ENCODE measurements around the gene SEC24D. TPM values are rescaled to one million over a fixed set of nuclear protein-coding genes. Genes with fewer than 3 reads are reported as not detected.

The SEC24D gene
- total and polyA plus RNA-seq, 2 experiments from 2014 or later, result 37.6 to 94.8 TPM

DNA sequence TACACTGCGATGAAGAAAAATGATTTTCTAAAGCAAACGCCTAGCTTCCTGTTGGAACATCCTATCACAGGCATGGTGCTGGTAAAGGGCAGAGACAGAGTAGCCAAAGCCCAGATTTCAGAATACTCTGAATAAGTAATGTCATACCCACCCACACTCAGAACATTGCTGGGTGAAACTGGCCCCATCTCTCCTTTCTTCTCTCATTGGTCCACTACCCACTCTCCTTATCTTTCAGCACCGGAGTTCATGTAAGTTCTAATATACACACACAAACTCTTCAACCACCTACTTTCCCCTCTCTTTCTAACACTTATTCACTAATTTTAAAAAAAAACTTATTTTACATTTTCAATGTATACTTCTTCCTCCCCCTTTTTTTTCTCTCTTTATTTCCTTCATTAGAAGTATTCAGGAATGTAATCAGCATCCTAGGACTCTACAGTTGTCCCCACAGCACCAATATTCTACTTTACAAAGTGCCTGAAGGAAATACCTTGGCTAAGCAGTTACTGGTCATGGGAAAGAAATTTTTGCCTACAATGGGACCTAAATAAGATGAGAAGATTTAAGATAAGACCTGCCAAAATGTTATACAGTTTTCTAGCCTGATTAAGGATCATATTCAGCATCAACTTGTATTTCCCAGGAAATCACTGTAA lies 63.0 kb downstream of the SEC24D start (continued):
- TF ChIP-seq, protein P1, sequence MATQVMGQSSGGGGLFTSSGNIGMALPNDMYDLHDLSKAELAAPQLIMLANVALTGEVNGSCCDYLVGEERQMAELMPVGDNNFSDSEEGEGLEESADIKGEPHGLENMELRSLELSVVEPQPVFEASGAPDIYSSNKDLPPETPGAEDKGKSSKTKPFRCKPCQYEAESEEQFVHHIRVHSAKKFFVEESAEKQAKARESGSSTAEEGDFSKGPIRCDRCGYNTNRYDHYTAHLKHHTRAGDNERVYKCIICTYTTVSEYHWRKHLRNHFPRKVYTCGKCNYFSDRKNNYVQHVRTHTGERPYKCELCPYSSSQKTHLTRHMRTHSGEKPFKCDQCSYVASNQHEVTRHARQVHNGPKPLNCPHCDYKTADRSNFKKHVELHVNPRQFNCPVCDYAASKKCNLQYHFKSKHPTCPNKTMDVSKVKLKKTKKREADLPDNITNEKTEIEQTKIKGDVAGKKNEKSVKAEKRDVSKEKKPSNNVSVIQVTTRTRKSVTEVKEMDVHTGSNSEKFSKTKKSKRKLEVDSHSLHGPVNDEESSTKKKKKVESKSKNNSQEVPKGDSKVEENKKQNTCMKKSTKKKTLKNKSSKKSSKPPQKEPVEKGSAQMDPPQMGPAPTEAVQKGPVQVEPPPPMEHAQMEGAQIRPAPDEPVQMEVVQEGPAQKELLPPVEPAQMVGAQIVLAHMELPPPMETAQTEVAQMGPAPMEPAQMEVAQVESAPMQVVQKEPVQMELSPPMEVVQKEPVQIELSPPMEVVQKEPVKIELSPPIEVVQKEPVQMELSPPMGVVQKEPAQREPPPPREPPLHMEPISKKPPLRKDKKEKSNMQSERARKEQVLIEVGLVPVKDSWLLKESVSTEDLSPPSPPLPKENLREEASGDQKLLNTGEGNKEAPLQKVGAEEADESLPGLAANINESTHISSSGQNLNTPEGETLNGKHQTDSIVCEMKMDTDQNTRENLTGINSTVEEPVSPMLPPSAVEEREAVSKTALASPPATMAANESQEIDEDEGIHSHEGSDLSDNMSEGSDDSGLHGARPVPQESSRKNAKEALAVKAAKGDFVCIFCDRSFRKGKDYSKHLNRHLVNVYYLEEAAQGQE (IDR thresholded peaks at IDR 0.05; ENCODE audit: unreplicated experiment), result no peak
- TF ChIP-seq EZH2phosphoT487 (IDR thresholded peaks at IDR 0.05; ENCODE audit: unreplicated experiment), result no peak

DNA sequence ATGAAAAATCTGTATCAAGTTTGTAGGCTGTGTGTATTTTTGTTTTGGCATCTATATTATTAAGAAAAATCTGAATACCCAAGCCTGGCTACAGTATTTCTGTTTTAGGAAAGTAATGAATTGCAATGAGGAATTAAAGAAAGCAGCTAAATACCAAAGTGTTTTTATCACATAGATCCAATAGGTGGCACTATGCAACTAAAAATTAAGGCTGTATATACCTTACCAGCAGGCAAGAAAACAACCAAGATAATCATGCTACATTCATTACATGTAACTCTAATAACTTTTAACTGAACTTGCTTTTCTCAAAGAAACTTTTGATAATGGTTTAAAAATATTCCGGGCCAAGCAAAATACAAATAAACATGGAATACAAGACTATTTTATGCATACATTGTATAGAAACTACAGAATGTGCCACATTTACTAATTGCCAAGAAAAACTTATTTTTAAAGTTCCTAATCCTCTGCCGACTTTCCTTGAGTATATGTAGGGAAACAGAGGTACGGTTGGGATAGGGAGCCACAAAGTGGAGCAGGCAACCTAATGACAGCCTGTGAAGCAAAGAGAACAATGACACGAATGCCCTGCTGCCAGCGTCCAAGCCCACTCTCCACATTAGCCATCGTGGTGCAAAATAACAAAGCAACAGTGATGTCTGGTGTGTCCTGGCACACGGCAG lies 63.7 kb downstream of the SEC24D start:
- Mint-ChIP-seq H3K27ac (no peak overlapping the region), H3K36me3 (ENCODE audit: low read depth) (peaks cover 8% of the 10 kb centered on the region; the same call in 2 of the 3 replicates), H3K4me3 (no peak overlapping the region), H3K4me1 (peaks cover 29% of the 10 kb centered on the region), H3K9me3 (no peaks in the 10 kb centered on the region; the same call in 2 of the 3 replicates), H3K27me3 (ENCODE audit: insufficient read depth, low read depth, poor library complexity) (peaks cover 2% of the 10 kb centered on the region)
- Histone ChIP-seq H3K4me2 (no peak overlapping the region), H3F3A (replicated peaks; ENCODE audit: low read depth) (no peaks in the 10 kb centered on the region), H3K4me3 (no peak overlapping the region), H3K27me3 (ENCODE audit: insufficient read depth) (no peaks in the 10 kb centered on the region), H2AFZ (no peak overlapping the region), H4K20me1 (replicated peaks; ENCODE audit: insufficient read depth) (0 out of 2 replicates have a peak, but pooled peaks cover 2% of the 10 kb centered on the region), H3K9me2 (ENCODE audit: insufficient read depth) (no peaks in the 10 kb centered on the region), H3K27ac (ENCODE audit: low read depth) (peak overlapping the region; percentile 30), H3K79me2 (replicated peaks; ENCODE audit: insufficient read depth) (no peaks in the 10 kb centered on the region), H3K4me1 (ENCODE audit: insufficient read depth) (peaks cover 19% of the 10 kb centered on the region), H3K36me3 (ENCODE audit: insufficient read depth) (peaks cover 9% of the 10 kb centered on the region)
- ATAC-seq (peak; percentile 83), DNase-seq (ENCODE audit: low spot score) (peak; percentile 69)
- TF ChIP-seq, protein P2, sequence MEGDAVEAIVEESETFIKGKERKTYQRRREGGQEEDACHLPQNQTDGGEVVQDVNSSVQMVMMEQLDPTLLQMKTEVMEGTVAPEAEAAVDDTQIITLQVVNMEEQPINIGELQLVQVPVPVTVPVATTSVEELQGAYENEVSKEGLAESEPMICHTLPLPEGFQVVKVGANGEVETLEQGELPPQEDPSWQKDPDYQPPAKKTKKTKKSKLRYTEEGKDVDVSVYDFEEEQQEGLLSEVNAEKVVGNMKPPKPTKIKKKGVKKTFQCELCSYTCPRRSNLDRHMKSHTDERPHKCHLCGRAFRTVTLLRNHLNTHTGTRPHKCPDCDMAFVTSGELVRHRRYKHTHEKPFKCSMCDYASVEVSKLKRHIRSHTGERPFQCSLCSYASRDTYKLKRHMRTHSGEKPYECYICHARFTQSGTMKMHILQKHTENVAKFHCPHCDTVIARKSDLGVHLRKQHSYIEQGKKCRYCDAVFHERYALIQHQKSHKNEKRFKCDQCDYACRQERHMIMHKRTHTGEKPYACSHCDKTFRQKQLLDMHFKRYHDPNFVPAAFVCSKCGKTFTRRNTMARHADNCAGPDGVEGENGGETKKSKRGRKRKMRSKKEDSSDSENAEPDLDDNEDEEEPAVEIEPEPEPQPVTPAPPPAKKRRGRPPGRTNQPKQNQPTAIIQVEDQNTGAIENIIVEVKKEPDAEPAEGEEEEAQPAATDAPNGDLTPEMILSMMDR (conservative IDR thresholded peaks at IDR 0.05; ENCODE audit: low read depth in 2 of 2), result peak; percentile 66 to 76
- no peak for TF ChIP-seq NANOG (IDR thresholded peaks at IDR 0.05; ENCODE audit: borderline replicate concordance)

DNA sequence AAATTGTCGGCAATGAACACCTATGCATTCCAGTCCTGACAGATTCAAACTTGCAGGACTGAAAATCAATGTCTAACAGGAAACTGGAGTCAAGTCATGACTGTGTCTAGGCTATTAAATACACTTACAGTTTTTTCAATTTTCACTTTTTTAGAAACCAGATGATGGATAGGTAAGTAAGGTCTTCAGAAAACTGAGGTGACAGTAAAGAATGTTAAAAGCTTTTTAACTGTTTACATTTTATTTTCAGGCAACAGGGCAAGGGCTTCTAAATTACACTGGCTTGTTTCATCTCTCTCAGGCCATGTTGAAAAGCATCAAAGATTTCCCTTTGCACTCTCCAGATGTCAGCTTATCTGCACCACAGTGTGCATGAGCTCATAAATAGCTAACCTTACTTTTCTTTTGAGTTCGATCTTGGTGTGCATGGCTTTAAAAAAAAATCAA lies 65.2 kb downstream of the SEC24D start:
- Mint-ChIP-seq H3K9me3 (no peaks in the 10 kb centered on the region; the same call in 2 of the 3 replicates), H3K4me1 (peaks cover 29% of the 10 kb centered on the region), H3K27ac (no peak overlapping the region), H3K27me3 (ENCODE audit: insufficient read depth, low read depth, poor library complexity) (peaks cover 2% of the 10 kb centered on the region), H3K36me3 (ENCODE audit: low read depth) (peaks cover 19% of the 10 kb centered on the region), H3K4me3 (no peak overlapping the region)
- Histone ChIP-seq H3K4me1 (ENCODE audit: insufficient read depth) (peaks cover 19% of the 10 kb centered on the region), H3K27me3 (ENCODE audit: insufficient read depth) (no peaks in the 10 kb centered on the region), H4K20me1 (replicated peaks; ENCODE audit: insufficient read depth) (0 out of 2 replicates have a peak, but pooled peaks cover 2% of the 10 kb centered on the region), H3K79me2 (replicated peaks; ENCODE audit: insufficient read depth) (no peaks in the 10 kb centered on the region), H3K27ac (ENCODE audit: low read depth) (no peak overlapping the region), H2AFZ (no peak overlapping the region), H3K36me3 (ENCODE audit: insufficient read depth) (peaks cover 20% of the 10 kb centered on the region), H3K4me2 (no peak overlapping the region), H3K9me2 (ENCODE audit: insufficient read depth) (no peaks in the 10 kb centered on the region), H3F3A (replicated peaks; ENCODE audit: low read depth) (no peaks in the 10 kb centered on the region), H3K4me3 (no peak overlapping the region)
- no peak for ATAC-seq
- TF ChIP-seq JUNB (IDR thresholded peaks at IDR 0.05; ENCODE audit: unreplicated experiment) (no peak), STAT1 (IDR thresholded peaks at IDR 0.05; ENCODE audit: unreplicated experiment) (no peak), EZH2phosphoT487 (IDR thresholded peaks at IDR 0.05; ENCODE audit: unreplicated experiment) (no peak)
- TF ChIP-seq, protein P3, sequence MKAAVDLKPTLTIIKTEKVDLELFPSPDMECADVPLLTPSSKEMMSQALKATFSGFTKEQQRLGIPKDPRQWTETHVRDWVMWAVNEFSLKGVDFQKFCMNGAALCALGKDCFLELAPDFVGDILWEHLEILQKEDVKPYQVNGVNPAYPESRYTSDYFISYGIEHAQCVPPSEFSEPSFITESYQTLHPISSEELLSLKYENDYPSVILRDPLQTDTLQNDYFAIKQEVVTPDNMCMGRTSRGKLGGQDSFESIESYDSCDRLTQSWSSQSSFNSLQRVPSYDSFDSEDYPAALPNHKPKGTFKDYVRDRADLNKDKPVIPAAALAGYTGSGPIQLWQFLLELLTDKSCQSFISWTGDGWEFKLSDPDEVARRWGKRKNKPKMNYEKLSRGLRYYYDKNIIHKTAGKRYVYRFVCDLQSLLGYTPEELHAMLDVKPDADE (IDR thresholded peaks at IDR 0.05), result no peak
- DNase-seq (ENCODE audit: low spot score), result no peak
